GM12864 (cell line): ENCODE data around the gene ESCO1.
"Not testable (repeated sequence)": the region's sequence is repeated elsewhere in the genome, so short reads cannot be mapped to it uniquely, and the experiment has no call there.

Source experiments
- DNase-seq: peaks from one replicate; pipeline ENCODE4 v3.0.0-alpha.2; 2011; ENCODE audit warnings: low read depth
- H3K4me3 ChIP-seq: 2 replicates; pipeline ENCODE4 v1.5.1; 2011; ENCODE audit warnings: mild to moderate bottlenecking, low read depth, low read length, control low read depth
- TF ChIP-seq, protein P1 (sequence below): IDR thresholded peaks from 2 replicates; pipeline ENCODE4 v1.5.1; 2011; ENCODE audit warnings: low read depth, mild to moderate bottlenecking, moderate library complexity, low read length, control low read depth, inconsistent platforms; ENCODE audit errors: missing control alignments

The ESCO1 gene

GRCh38 chr18:21629089-21629832, 28.8 kb upstream of the ESCO1 start:
- peak; percentile 65 for DNase-seq
- TF ChIP-seq, protein P1, sequence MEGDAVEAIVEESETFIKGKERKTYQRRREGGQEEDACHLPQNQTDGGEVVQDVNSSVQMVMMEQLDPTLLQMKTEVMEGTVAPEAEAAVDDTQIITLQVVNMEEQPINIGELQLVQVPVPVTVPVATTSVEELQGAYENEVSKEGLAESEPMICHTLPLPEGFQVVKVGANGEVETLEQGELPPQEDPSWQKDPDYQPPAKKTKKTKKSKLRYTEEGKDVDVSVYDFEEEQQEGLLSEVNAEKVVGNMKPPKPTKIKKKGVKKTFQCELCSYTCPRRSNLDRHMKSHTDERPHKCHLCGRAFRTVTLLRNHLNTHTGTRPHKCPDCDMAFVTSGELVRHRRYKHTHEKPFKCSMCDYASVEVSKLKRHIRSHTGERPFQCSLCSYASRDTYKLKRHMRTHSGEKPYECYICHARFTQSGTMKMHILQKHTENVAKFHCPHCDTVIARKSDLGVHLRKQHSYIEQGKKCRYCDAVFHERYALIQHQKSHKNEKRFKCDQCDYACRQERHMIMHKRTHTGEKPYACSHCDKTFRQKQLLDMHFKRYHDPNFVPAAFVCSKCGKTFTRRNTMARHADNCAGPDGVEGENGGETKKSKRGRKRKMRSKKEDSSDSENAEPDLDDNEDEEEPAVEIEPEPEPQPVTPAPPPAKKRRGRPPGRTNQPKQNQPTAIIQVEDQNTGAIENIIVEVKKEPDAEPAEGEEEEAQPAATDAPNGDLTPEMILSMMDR = no peak
- H3K4me3 ChIP-seq = no peak overlapping the region

DNA sequence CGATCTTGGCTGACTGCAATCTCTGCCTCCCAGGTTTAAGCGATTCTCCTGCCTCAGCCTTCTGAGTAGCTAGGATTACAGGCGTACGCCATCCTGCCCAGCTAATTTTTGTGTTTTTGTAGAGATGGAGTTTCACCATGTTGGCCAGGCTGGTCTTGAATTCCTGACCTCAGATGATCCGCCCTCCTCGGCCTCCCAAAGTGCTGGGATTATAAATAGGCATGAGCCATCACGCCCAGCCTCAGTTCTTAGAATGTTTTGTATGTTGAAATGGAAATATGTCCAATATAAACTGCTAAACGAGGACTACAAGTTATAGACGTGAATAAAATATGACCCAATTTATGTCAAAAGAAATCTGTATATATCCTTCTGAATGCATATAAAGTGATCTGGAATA, 21.1 kb upstream of the ESCO1 start:
- not testable (repeated sequence) for H3K4me3 ChIP-seq, DNase-seq

GRCh38 chr18:21612125-21613039, 11.9 kb upstream of the ESCO1 start, which contains the start of gene SNRPD1:
TSS of gene SNRPD1 (plus strand) at chr18:21612314. CDS start at chr18:21612430, 116 bp downstream.
- peak; percentile 79 for DNase-seq
- peak within 1 kb of the TSS; percentile 93 for H3K4me3 ChIP-seq
- TF ChIP-seq, protein P1 = peak; percentile 90

GRCh38 chr18:21611401-21612124, 11.1 kb upstream of the ESCO1 start:
- DNase-seq = not testable (repeated sequence)
- H3K4me3 ChIP-seq = peak overlapping the region; percentile 93; the same call in 1 of the 2 replicates

DNA sequence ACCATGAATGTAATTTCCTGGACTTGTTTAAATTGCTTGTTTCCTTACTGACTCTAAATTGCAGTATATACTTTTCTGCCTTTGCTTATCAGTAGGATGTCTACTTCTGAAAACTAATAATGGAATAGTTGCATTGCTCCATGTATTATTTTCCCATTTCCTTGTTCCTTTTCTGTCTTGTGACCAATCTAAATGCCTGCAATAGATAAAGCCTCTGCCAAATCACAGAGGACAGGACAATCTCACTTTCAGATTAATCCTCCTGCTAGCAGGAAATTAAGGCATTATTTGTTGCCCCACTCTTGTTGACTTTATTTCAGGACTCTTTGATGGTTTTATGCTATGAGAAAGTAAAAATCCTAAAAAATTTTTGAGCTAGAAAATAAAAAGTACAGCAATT, 4.7 kb upstream of the ESCO1 start:
- no peak for DNase-seq
- no peak overlapping the region for H3K4me3 ChIP-seq
- TF ChIP-seq, protein P1 = no peak

GRCh38 chr18:21604671-21605070, 4.2 kb upstream of the ESCO1 start:
- no peak for DNase-seq
- no peak overlapping the region for H3K4me3 ChIP-seq
- TF ChIP-seq, protein P1 = no peak

- no peak for DNase-seq
- H3K4me3 ChIP-seq = no peak overlapping the region
- TF ChIP-seq, protein P1 = no peak
Observed at GRCh38 chr18:21602299-21602587, 1.7 kb upstream of the ESCO1 start.
